Endothelial cell of umbilical vein (primary cell): ENCODE data around the gene MID1. TPM values are rescaled to one million over a fixed set of nuclear protein-coding genes. Genes with fewer than 3 reads are reported as not detected.

Source experiments
- BruUV-seq: library from RNA; stranded (reverse); fragments of 400-500 nt; replicated peaks from 2 replicates; lab custom pipeline; 2021; lab: Mats Ljungman, UMichigan
- CTCF ChIA-PET: fragments of 300-600, 350-600 bp; sonication (Branson Sonifier 250); formaldehyde crosslinking; loops from one replicate; lab custom pipeline; 2021; ENCODE audit warnings: antibody characterized with exemption, inconsistent platforms; lab: Charles Lee
- POLR2A ChIA-PET: fragments of 300-600, 350-600 bp; sonication (Branson Sonifier 250); formaldehyde crosslinking; loops from one replicate; lab custom pipeline; 2021; ENCODE audit warnings: antibody characterized with exemption, inconsistent platforms; lab: Charles Lee
- DNase-seq: peaks from one replicate; pipeline ENCODE4 v3.0.0-alpha.2; 2011; ENCODE audit warnings: low read depth, low spot score
- FAIRE-seq: peaks from 2 replicates; lab custom pipeline; 2011; peaks lifted over from hg19 to GRCh38; lab: Jason Lieb, UNC
- H2AFZ ChIP-seq: 2 replicates; pipeline ENCODE4 v1.6.0; 2012; ENCODE audit warnings: low read depth, low read length, control low read depth, inconsistent platforms
- H3K27ac ChIP-seq: 2 replicates; pipeline ENCODE4 v1.5.1; 2011; ENCODE audit warnings: low read depth, mild to moderate bottlenecking, control low read depth, low read length, moderate library complexity; ENCODE audit not compliant: insufficient read depth
- H3K27me3 ChIP-seq, 2 experiments: 2 replicates each; pipeline versions ENCODE4 v1.6.0 to v1.6.1; 2011; ENCODE audit warnings: low read length in 2 of 2, mixed read lengths in 1 of 2; ENCODE audit not compliant: control insufficient read depth in 2 of 2, insufficient read depth in 2 of 2
- H3K36me3 ChIP-seq, 2 experiments: 2 replicates in 1 of 2; 3 replicates in 1 of 2; pipeline ENCODE4 v1.5.1; 2011; ENCODE audit warnings: low read length in 2 of 2, mild to moderate bottlenecking in 1 of 2, moderate library complexity in 1 of 2; ENCODE audit not compliant: control insufficient read depth in 2 of 2, insufficient read depth in 2 of 2; ENCODE audit errors: extremely low read depth in 1 of 2
- H3K4me1 ChIP-seq: 3 replicates; pipeline ENCODE4 v1.5.1; 2011; ENCODE audit warnings: mild to moderate bottlenecking, low read length; ENCODE audit not compliant: control insufficient read depth, insufficient read depth; ENCODE audit errors: extremely low read depth
- H3K4me2 ChIP-seq: 2 replicates; pipeline ENCODE4 v1.6.1; 2011; ENCODE audit warnings: low read length, control low read depth, mixed read lengths; ENCODE audit not compliant: insufficient read depth
- H3K4me3 ChIP-seq, 3 experiments: fragments of 200-600 bp in 1 of 3; sonication (generic), shearing (Covaris generic) in 1 of 3; replicated peaks in 1 of 3; 2 replicates each; pipeline ENCODE4 v1.5.1; 2011 to 2016; ENCODE audit warnings: control low read depth in 3 of 3, low read length in 3 of 3, mild to moderate bottlenecking in 2 of 3, inconsistent platforms in 1 of 3, low read depth in 1 of 3, moderate library complexity in 1 of 3; ENCODE audit not compliant: insufficient read depth in 1 of 3
- H3K79me2 ChIP-seq: 2 replicates; pipeline ENCODE4 v1.6.0; 2012; ENCODE audit warnings: low read length, inconsistent platforms; ENCODE audit not compliant: control insufficient read depth, insufficient read depth
- H3K9ac ChIP-seq: replicated peaks from 2 replicates; pipeline ENCODE3; 2011; ENCODE audit warnings: low read length, control low read depth; ENCODE audit not compliant: insufficient read depth; ENCODE audit errors: extremely low read depth
- H3K9me1 ChIP-seq: replicated peaks from 3 replicates; pipeline ENCODE4 v1.6.0; 2011; ENCODE audit warnings: mild to moderate bottlenecking, low read length; ENCODE audit not compliant: control insufficient read depth, insufficient read depth; ENCODE audit errors: extremely low read depth
- H3K9me3 ChIP-seq: replicated peaks from 2 replicates; pipeline ENCODE4 v1.5.1; 2012; ENCODE audit warnings: low read length, inconsistent platforms; ENCODE audit not compliant: control insufficient read depth, insufficient read depth
- H4K20me1 ChIP-seq: replicated peaks from 2 replicates; pipeline ENCODE3; 2011; ENCODE audit warnings: mild to moderate bottlenecking, low read length; ENCODE audit not compliant: control insufficient read depth, insufficient read depth; ENCODE audit errors: extremely low read depth
- EZH2 ChIP-seq: IDR thresholded peaks from 2 replicates; pipeline ENCODE4 v1.6.1; 2012; ENCODE audit warnings: borderline replicate concordance, low read depth, mild to moderate bottlenecking, moderate library complexity, low read length, inconsistent platforms; ENCODE audit not compliant: severe bottlenecking
- FOS ChIP-seq: IDR thresholded peaks from 2 replicates; pipeline ENCODE4 v1.6.1; 2011; ENCODE audit warnings: mild to moderate bottlenecking, low read length, moderate library complexity, borderline replicate concordance; ENCODE audit not compliant: insufficient read depth
- GATA2 ChIP-seq: IDR thresholded peaks from 2 replicates; pipeline ENCODE4 v1.7.0; 2011; ENCODE audit warnings: low read depth, mild to moderate bottlenecking, moderate library complexity, mixed read lengths, low read length; ENCODE audit not compliant: insufficient read length, insufficient read depth
- JUN ChIP-seq: IDR thresholded peaks from 2 replicates; pipeline ENCODE4 v1.6.1; 2011; ENCODE audit warnings: borderline replicate concordance, low read depth; ENCODE audit not compliant: insufficient read length, insufficient read depth
- MAX ChIP-seq: IDR thresholded peaks from 2 replicates; pipeline ENCODE4 v1.6.1; 2011; ENCODE audit not compliant: insufficient read depth, insufficient read length
- MYC ChIP-seq: IDR thresholded peaks from one replicate; pipeline ENCODE4 v1.6.1; 2011; ENCODE audit warnings: mild to moderate bottlenecking, low read depth, low read length
- POLR2A ChIP-seq: IDR thresholded peaks from 2 replicates; pipeline ENCODE4 v1.6.1; 2012; ENCODE audit warnings: low read depth, mild to moderate bottlenecking, control low read depth, low read length
- POLR2AphosphoS5 ChIP-seq: IDR thresholded peaks from 2 replicates; pipeline ENCODE4 v1.6.1; 2012; ENCODE audit warnings: low read depth, mild to moderate bottlenecking, control low read depth, low read length, moderate library complexity; ENCODE audit not compliant: insufficient read depth
- dilution Hi-C: fragments of 300-500 bp; cut with MboI; formaldehyde crosslinking; loops from one replicate; pipeline ENCODE4 v1.15.0; 2019; ENCODE audit warnings: low sequenced_read_pairs; ENCODE audit not compliant: extremely low pct_ligation_motif_present
- intact Hi-C: fragments of 100-400 bp; cut with micrococcal nuclease; formaldehyde crosslinking; loops from one replicate; pipeline ENCODE4 v1.10.0; 2022
- polyA plus RNA-seq, 4 experiments: library from polyadenylated mRNA; depleted of rRNA in 3 of 4; stranded (reverse) in 3 of 4; unstranded in 1 of 4; fragments of >200 nt; gene quantifications; 2 replicates each; pipeline versions ENCODE4 v1.2.1 to v1.2.3, GENCODE V29; 2011 to 2012; ENCODE audit warnings: missing spikeins in 1 of 4
- total RNA-seq: library from RNA; stranded (reverse); gene quantifications from 2 replicates; pipeline ENCODE4 v1.2.3, GENCODE V29; 2021
- TF ChIP-seq, protein P1 (sequence below), 2 donors: IDR thresholded peaks; 1 replicate in 1 of 2; 2 replicates in 1 of 2; pipeline ENCODE4 v1.5.1; 2011; ENCODE audit warnings: low read length in 2 of 2, mild to moderate bottlenecking in 2 of 2, moderate library complexity in 2 of 2, control low read depth in 1 of 2, inconsistent platforms in 1 of 2, low read depth in 1 of 2; ENCODE audit not compliant: insufficient read depth in 1 of 2; ENCODE audit errors: extremely low read depth in 1 of 2

Gene MID1
- total and polyA plus RNA-seq, 2 donors (not counting 3 experiments of a cell fraction or from before 2014, with no cell fraction given), result 21.3 to 29.8 TPM

- ChIA-PET CTCF (interaction anchor here (1.3 to 2.8 kb wide), 4 partner anchors 13 to 442 kb away, joined by 3 to 17 read pairs (median 10); partner anchors contain the start of gene MID1), POLR2A (no interaction called here)
- peaks cover 10% of the 10 kb centered on the region for H3K4me1 ChIP-seq
Observed at GRCh38 chrX:10631416-10632145, 11.2 kb upstream of the MID1 start.

More at GRCh38 chrX:10631416-10632145, 11.2 kb upstream of the MID1 start:
- dilution Hi-C loops, result no loop called here
- no peaks in the 10 kb centered on the region for H4K20me1 ChIP-seq
- no peaks in the 10 kb centered on the region for H3K79me2 ChIP-seq
- H3K27me3 ChIP-seq, result no peaks in the 10 kb centered on the region
- H3K36me3 ChIP-seq, result no peaks in the 10 kb centered on the region
- intact Hi-C loops, result no loop called here
- no peak overlapping the region for H3K27ac ChIP-seq
- no peak overlapping the region for H2AFZ ChIP-seq
- TF ChIP-seq EZH2, result no peak
- no peak for TF ChIP-seq JUN
- TF ChIP-seq MAX, result no peak
- no peak for TF ChIP-seq FOS
- TF ChIP-seq, protein P1, sequence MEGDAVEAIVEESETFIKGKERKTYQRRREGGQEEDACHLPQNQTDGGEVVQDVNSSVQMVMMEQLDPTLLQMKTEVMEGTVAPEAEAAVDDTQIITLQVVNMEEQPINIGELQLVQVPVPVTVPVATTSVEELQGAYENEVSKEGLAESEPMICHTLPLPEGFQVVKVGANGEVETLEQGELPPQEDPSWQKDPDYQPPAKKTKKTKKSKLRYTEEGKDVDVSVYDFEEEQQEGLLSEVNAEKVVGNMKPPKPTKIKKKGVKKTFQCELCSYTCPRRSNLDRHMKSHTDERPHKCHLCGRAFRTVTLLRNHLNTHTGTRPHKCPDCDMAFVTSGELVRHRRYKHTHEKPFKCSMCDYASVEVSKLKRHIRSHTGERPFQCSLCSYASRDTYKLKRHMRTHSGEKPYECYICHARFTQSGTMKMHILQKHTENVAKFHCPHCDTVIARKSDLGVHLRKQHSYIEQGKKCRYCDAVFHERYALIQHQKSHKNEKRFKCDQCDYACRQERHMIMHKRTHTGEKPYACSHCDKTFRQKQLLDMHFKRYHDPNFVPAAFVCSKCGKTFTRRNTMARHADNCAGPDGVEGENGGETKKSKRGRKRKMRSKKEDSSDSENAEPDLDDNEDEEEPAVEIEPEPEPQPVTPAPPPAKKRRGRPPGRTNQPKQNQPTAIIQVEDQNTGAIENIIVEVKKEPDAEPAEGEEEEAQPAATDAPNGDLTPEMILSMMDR (IDR thresholded peaks at IDR 0.05; ENCODE audit: extremely low read depth in 1 of 2, insufficient read depth in 1 of 2, low read depth in 1 of 2, low read length in 2 of 2), result no peak
- no peak for TF ChIP-seq POLR2AphosphoS5
- TF ChIP-seq MYC, result no peak
- no peak for TF ChIP-seq GATA2
- no peak for TF ChIP-seq POLR2A
- DNase-seq (no peak), FAIRE-seq (no peak)
- H3K4me2 ChIP-seq, result no peak overlapping the region
- H3K9me1 ChIP-seq, result no peaks in the 10 kb centered on the region
- no peak overlapping the region for H3K9ac ChIP-seq
- no peaks in the 10 kb centered on the region for H3K9me3 ChIP-seq
- no TSS peak for BruUV-seq
- H3K4me3 ChIP-seq, result no peak overlapping the region
